Stomach (tissue), 9 donors: ENCODE data around the gene MCTP1. TPM values are rescaled to one million over a fixed set of nuclear protein-coding genes. Genes with fewer than 3 reads are reported as not detected.
"Not testable (repeated sequence)": the region's sequence is repeated elsewhere in the genome, so short reads cannot be mapped to it uniquely, and the experiment has no call there.

Experiments
- DNase-seq, 2 donors: peaks; one replicate each; pipeline versions ENCODE4 v3.0.0 to v3.0.0-alpha.2; 2013 to 2019
- H3K27ac ChIP-seq, 5 donors: fragments of 200-600 bp in 4 of 5; sonication (generic) in 4 of 5; one replicate each; pipeline ENCODE4 v1.5.1; 2013 to 2019; ENCODE audit warnings: mild to moderate bottlenecking in 1 of 5, moderate library complexity in 1 of 5
- H3K27me3 ChIP-seq, 3 donors: fragments of 200-600 bp; sonication (generic); one replicate each; pipeline ENCODE4 v1.5.1; 2017 to 2019; ENCODE audit warnings: mixed run types in 1 of 3
- H3K36me3 ChIP-seq, 4 donors: fragments of 200-600 bp; sonication (generic); 1 replicate in 3 of 4; 2 replicates in 1 of 4; pipeline ENCODE4 v1.5.1; 2016 to 2019
- H3K4me1 ChIP-seq, 4 donors: fragments of 200-600 bp; sonication (generic); one replicate each; pipeline ENCODE4 v1.5.1; 2016 to 2019
- H3K4me3 ChIP-seq, 4 donors: fragments of 200-600 bp; sonication (generic) in 3 of 4; one replicate each; pipeline ENCODE4 v1.5.1; 2016 to 2019; ENCODE audit warnings: mild to moderate bottlenecking in 1 of 4
- H3K9me3 ChIP-seq, 4 donors: fragments of 200-600 bp; sonication (generic); one replicate each; pipeline ENCODE4 v1.5.1; 2016 to 2019
- EP300 ChIP-seq: sonication (generic); formaldehyde crosslinking; IDR thresholded peaks from one replicate; pipeline ENCODE4 v1.6.1; 2017; ENCODE audit warnings: antibody characterized with exemption
- POLR2A ChIP-seq, 4 donors: fragments of 450-650 bp; IDR thresholded peaks; one replicate each; pipeline ENCODE4 v1.6.1; 2016; ENCODE audit warnings: antibody characterized with exemption in 4 of 4, control low read depth in 2 of 4, mild to moderate bottlenecking in 1 of 4, moderate library complexity in 1 of 4
- POLR2AphosphoS5 ChIP-seq, 3 donors: sonication (generic); formaldehyde crosslinking; IDR thresholded peaks; one replicate each; pipeline ENCODE4 v1.6.1; 2016; ENCODE audit warnings: antibody characterized with exemption in 3 of 3
- WGBS, 5 donors: extraction: QIAGEN DNeasy Blood & Tissue Kit in 3 of 5; methylation state at CpG; one replicate each; pipeline versions ENCODE4 v1.1.5 to v1.1.7; 2013 to 2018; 5-methylcytosine and 5-hydroxymethylcytosine counted together
- intact Hi-C: fragments of 100-400 bp; cut with DNase I; formaldehyde crosslinking; loops from one replicate; pipeline ENCODE4 v1.15.1; 2023; ENCODE audit warnings: low total_unique reads
- polyA plus RNA-seq, 3 donors: library from polyadenylated mRNA; stranded (reverse); fragments of 200-250 nt; gene quantifications; one replicate each; pipeline ENCODE4 v1.2.3, GENCODE V29; 2013
- total RNA-seq, 5 donors: library from RNA; depleted of rRNA; stranded (reverse); fragments of >200 nt; gene quantifications; one replicate each; pipeline versions ENCODE4 v1.1.0 to v1.2.3, GENCODE V29; 2014 to 2016
- TF ChIP-seq, protein P1 (sequence below), 7 experiments: fragments of 450-650 bp in 4 of 7; fragments of 200-600 bp in 3 of 7; sonication (generic) in 3 of 7; IDR thresholded peaks; one replicate each; pipeline ENCODE4 v1.5.1; 2016 to 2019; ENCODE audit warnings: antibody characterized with exemption in 7 of 7, control low read depth in 2 of 7, mild to moderate bottlenecking in 1 of 7
- donor health status: healthy with polysubstance abuse.
- donor health status: Bipolar disorder and iron deficiency.
- donor health status: healthy.

MCTP1 gene
- total and polyA plus RNA-seq, 8 donors = 1.4 to 47.9 (median 11.3) TPM

GRCh38 chr5:95005811-95006210 lies 279.1 kb downstream of the MCTP1 start:
- peaks cover 0 to 27% (median 14%) of the 10 kb centered on the region in 4 donors for H3K9me3 ChIP-seq
- WGBS, 5 donors = 97 to 100% (median 100%) methylated on average over 1 of the region's 1 CpG
- H3K27me3 ChIP-seq = no peaks in the 10 kb centered on the region
- no peak overlapping the region for H3K27ac ChIP-seq
- intact Hi-C loops = no loop called here
- TF ChIP-seq, protein P1, sequence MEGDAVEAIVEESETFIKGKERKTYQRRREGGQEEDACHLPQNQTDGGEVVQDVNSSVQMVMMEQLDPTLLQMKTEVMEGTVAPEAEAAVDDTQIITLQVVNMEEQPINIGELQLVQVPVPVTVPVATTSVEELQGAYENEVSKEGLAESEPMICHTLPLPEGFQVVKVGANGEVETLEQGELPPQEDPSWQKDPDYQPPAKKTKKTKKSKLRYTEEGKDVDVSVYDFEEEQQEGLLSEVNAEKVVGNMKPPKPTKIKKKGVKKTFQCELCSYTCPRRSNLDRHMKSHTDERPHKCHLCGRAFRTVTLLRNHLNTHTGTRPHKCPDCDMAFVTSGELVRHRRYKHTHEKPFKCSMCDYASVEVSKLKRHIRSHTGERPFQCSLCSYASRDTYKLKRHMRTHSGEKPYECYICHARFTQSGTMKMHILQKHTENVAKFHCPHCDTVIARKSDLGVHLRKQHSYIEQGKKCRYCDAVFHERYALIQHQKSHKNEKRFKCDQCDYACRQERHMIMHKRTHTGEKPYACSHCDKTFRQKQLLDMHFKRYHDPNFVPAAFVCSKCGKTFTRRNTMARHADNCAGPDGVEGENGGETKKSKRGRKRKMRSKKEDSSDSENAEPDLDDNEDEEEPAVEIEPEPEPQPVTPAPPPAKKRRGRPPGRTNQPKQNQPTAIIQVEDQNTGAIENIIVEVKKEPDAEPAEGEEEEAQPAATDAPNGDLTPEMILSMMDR (IDR thresholded peaks at IDR 0.05) = no peak
- no peak for TF ChIP-seq POLR2A (IDR thresholded peaks at IDR 0.05)
- no peak for TF ChIP-seq EP300
- TF ChIP-seq POLR2AphosphoS5 (IDR thresholded peaks at IDR 0.05) = no peak
- H3K36me3 ChIP-seq = peaks cover 0 to 12% (median 0%) of the 10 kb centered on the region in 4 donors
- no peak overlapping the region for H3K4me3 ChIP-seq
- no peaks in the 10 kb centered on the region for H3K4me1 ChIP-seq
- no peak for DNase-seq

DNA sequence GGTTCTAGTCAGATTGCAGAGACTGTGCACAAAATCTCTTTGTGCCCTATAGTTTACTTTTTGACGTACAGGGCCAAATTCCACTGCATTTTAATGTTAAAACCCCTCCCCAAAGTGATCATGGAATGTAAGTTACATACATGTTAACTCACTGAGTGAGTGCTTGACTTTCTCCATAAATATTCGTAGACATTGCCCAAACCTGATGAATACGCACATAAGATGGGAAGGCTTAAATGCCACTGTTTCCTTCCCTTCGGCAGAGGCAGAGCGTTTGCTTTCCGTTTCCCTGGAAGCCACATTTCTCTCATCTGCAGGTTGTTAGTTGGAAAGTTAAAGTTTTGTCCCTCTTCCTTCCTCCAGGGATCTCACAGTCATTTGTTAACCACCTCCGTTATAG lies 286.2 kb downstream of the MCTP1 start:
- no peak for DNase-seq
- Histone ChIP-seq H3K9me3 (peaks cover 0 to 6% (median 5%) of the 10 kb centered on the region in 4 donors), H3K4me3 (no peak overlapping the region), H3K27ac (no peak overlapping the region), H3K4me1 (no peaks in the 10 kb centered on the region), H3K27me3 (no peaks in the 10 kb centered on the region), H3K36me3 (peaks cover 0 to 4% (median 0%) of the 10 kb centered on the region in 4 donors)
- TF ChIP-seq EP300 (no peak), POLR2A (IDR thresholded peaks at IDR 0.05) (no peak), POLR2AphosphoS5 (IDR thresholded peaks at IDR 0.05) (no peak)
- TF ChIP-seq, protein P1 (IDR thresholded peaks at IDR 0.05) = no peak
- intact Hi-C loops = no loop called here
- 28 to 51% (median 37%) methylated on average over 7 of the region's 7 CpGs for WGBS, 5 donors

DNA sequence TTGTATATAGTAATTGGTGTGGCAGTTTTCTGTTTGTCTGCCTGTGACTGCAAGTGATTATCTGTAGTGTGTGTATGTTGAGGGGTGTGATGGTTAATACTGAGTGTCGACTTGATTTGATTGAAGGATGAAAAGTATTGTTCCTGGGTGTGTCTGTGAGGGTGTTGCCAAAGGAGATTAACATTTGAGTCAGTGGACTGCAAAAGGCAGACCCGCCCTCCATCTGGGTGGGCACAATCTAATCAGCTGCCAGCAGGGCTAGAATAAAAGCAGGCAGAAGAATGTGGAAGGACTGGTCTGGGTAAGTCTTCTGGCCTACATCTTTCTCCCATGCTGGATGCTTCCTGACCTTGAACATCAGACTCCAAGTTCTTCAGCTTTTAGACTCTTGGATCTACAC lies 290.4 kb downstream of the MCTP1 start:
- H3K4me3 ChIP-seq = peak overlapping the region in 1 of 4 donors; percentile 12
- H3K36me3 ChIP-seq, H3K4me1 ChIP-seq, H3K9me3 ChIP-seq, H3K27me3 ChIP-seq, intact Hi-C loops: not testable (repeated sequence)
- peak in 2 of 3 donors; percentile 25 to 29 for TF ChIP-seq POLR2AphosphoS5 (IDR thresholded peaks at IDR 0.05)
- peak; percentile 28 to 56 for DNase-seq
- H3K27ac ChIP-seq = peak overlapping the region in 1 of 5 donors; percentile 18
- 37 to 64% (median 52%) methylated on average over 2 of the region's 2 CpGs for WGBS, 5 donors

DNA sequence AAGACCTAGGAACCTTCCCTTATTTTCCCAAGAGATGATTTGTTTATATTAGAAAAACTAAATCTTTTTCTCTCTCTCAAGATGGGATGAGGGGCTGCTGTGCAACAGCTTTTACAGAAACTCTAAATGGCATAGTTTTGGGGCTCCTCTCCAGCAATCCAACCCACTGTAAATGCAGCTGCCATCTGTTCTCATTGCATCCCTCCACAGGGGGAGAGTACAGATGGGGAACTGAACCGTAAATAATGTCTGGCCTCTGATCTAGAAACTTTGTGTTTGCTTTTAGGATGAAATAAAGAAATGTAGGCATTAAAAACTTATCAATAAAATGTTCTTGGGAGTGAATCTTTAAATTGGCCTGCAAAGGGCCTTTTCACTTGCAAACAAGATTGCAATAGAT lies 291.4 kb downstream of the MCTP1 start:
- Histone ChIP-seq H3K9me3 (no peaks in the 10 kb centered on the region), H3K4me1 (no peaks in the 10 kb centered on the region), H3K4me3 (no peak overlapping the region), H3K27me3 (no peaks in the 10 kb centered on the region), H3K36me3 (no peaks in the 10 kb centered on the region), H3K27ac (no peak overlapping the region)
- DNase-seq = no peak
- intact Hi-C loops = no loop called here
- TF ChIP-seq POLR2AphosphoS5 (IDR thresholded peaks at IDR 0.05) (no peak), EP300 (no peak), POLR2A (IDR thresholded peaks at IDR 0.05) (no peak)
- TF ChIP-seq, protein P1 (IDR thresholded peaks at IDR 0.05) = no peak
- WGBS, 5 donors = 78 to 84% (median 83%) methylated on average over 1 of the region's 1 CpG

DNA sequence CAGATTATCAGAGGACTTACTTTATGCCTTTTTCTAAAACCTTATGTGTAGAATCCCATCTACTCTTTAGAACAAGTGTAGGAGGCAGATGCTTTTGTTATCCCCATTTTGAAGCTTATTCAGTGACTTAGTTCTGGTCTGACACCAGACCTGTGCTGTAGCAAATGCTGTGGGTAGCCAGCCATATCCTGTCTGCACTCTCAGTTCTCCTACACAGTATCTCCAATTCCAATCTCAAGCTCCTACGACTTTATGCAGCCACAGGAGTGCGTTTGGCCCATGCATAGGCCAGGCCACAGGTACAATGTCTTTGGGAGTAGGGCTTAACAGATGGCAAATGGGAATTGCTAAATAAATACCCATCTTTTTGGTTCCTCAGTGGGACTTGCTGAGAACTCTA lies 292.6 kb downstream of the MCTP1 start:
- H3K9me3 ChIP-seq = no peaks in the 10 kb centered on the region
- H3K27me3 ChIP-seq = no peaks in the 10 kb centered on the region
- no peak overlapping the region for H3K27ac ChIP-seq
- no peak for DNase-seq
- H3K4me3 ChIP-seq = no peak overlapping the region
- intact Hi-C loops = no loop called here
- 73 to 88% (median 83%) methylated on average over 2 of the region's 2 CpGs for WGBS, 5 donors
- TF ChIP-seq, protein P1 (IDR thresholded peaks at IDR 0.05) = no peak
- TF ChIP-seq POLR2A (IDR thresholded peaks at IDR 0.05) (no peak), POLR2AphosphoS5 (IDR thresholded peaks at IDR 0.05) (no peak), EP300 (no peak)
- H3K4me1 ChIP-seq = no peaks in the 10 kb centered on the region
- no peaks in the 10 kb centered on the region for H3K36me3 ChIP-seq
